Middle frontal gyrus (tissue), 1 donor: Measurements from ENCODE around the gene P2RX3.
"Not testable (repeated sequence)": the region's sequence is repeated elsewhere in the genome, so short reads cannot be mapped to it uniquely, and the experiment has no call there.

Experiments used
- DNase-seq: peaks from one replicate; pipeline ENCODE4 v3.0.0-alpha.2; 2015; ENCODE audit warnings: low spot score; ENCODE audit errors: extremely low spot score

P2RX3 gene

GRCh38 chr11:57338142-57338541 is at the start of gene P2RX3:
TSS of gene P2RX3 (plus strand) at chr11:57338352. CDS start at chr11:57338551, 199 bp downstream.
- no peak for DNase-seq

GRCh38 chr11:57288771-57289579 is 49.2 kb upstream of the P2RX3 start:
- no peak for DNase-seq

- no peak for DNase-seq
Observed at GRCh38 chr11:57290288-57290687, 47.9 kb upstream of the P2RX3 start.

GRCh38 chr11:57294225-57295131 is 43.7 kb upstream of the P2RX3 start:
- no peak for DNase-seq

GRCh38 chr11:57296205-57296604 is 41.9 kb upstream of the P2RX3 start:
- not testable (repeated sequence) for DNase-seq

- DNase-seq = no peak
Observed at GRCh38 chr11:57297221-57297620, 40.9 kb upstream of the P2RX3 start.

- DNase-seq = no peak
Observed at GRCh38 chr11:57299150-57299737, 38.9 kb upstream of the P2RX3 start.

- no peak for DNase-seq
Observed at GRCh38 chr11:57300785-57301184, 37.4 kb upstream of the P2RX3 start.

- DNase-seq = no peak
Observed at GRCh38 chr11:57301711-57302423, 36.3 kb upstream of the P2RX3 start.

- DNase-seq = no peak
Observed at GRCh38 chr11:57302489-57302888, 35.7 kb upstream of the P2RX3 start.

GRCh38 chr11:57303280-57303989 is 34.7 kb upstream of the P2RX3 start:
- no peak for DNase-seq

- no peak for DNase-seq
Observed at GRCh38 chr11:57303990-57304579, 34.1 kb upstream of the P2RX3 start.

GRCh38 chr11:57305523-57305922 is 32.6 kb upstream of the P2RX3 start:
- no peak for DNase-seq

- DNase-seq = no peak
Observed at GRCh38 chr11:57306161-57306876, 31.8 kb upstream of the P2RX3 start.

- no peak for DNase-seq
Observed at GRCh38 chr11:57306940-57307565, 31.1 kb upstream of the P2RX3 start.

GRCh38 chr11:57307666-57308270 is 30.4 kb upstream of the P2RX3 start:
- no peak for DNase-seq

- no peak for DNase-seq
Observed at GRCh38 chr11:57308426-57309060, 29.6 kb upstream of the P2RX3 start.
